Aorta (tissue), 5 donors: ENCODE measurements around the gene VPS35. TPM values are rescaled to one million over a fixed set of nuclear protein-coding genes. Genes with fewer than 3 reads are reported as not detected.
"Not testable (repeated sequence)": the region's sequence is repeated elsewhere in the genome, so short reads cannot be mapped to it uniquely, and the experiment has no call there.

Source experiments
- ATAC-seq: fragments of 200-7000 bp; cut with Tn5 transposase; one replicate; pipeline ENCODE4 v1.9.1; 2022; ENCODE audit warnings: moderate library complexity; ENCODE audit not compliant: low FRiP score
- DNase-seq, 2 donors: peaks; one replicate each; pipeline ENCODE4 v3.0.0-alpha.2; 2020
- H3K27ac ChIP-seq, 2 donors: one replicate each; pipeline ENCODE4 v1.5.1; 2013; ENCODE audit warnings: low read length in 2 of 2, mild to moderate bottlenecking in 2 of 2, moderate library complexity in 2 of 2, control low read depth in 1 of 2, inconsistent platforms in 1 of 2, low read depth in 1 of 2
- H3K27me3 ChIP-seq, 2 donors: one replicate each; pipeline ENCODE4 v1.6.1; 2013; ENCODE audit warnings: control low read depth in 1 of 2, low read length in 1 of 2, mild to moderate bottlenecking in 1 of 2, moderate library complexity in 1 of 2; ENCODE audit not compliant: insufficient read depth in 2 of 2, control insufficient read depth in 1 of 2
- H3K36me3 ChIP-seq, 2 donors: one replicate each; pipeline ENCODE4 v1.6.1; 2013; ENCODE audit warnings: control low read depth in 1 of 2, low read length in 1 of 2, mild to moderate bottlenecking in 1 of 2; ENCODE audit not compliant: insufficient read depth in 2 of 2, control insufficient read depth in 1 of 2
- H3K4me1 ChIP-seq, 2 donors: one replicate each; pipeline ENCODE4 v1.6.1; 2013; ENCODE audit warnings: low read length in 2 of 2, control low read depth in 1 of 2, mild to moderate bottlenecking in 1 of 2, moderate library complexity in 1 of 2; ENCODE audit not compliant: insufficient read depth in 2 of 2, control insufficient read depth in 1 of 2
- H3K4me3 ChIP-seq, 2 donors: one replicate each; pipeline ENCODE4 v1.5.1; 2013; ENCODE audit warnings: low read length in 2 of 2, control low read depth in 1 of 2, mild to moderate bottlenecking in 1 of 2
- H3K9me3 ChIP-seq: one replicate; pipeline ENCODE4 v1.6.1; 2013; ENCODE audit warnings: mild to moderate bottlenecking, low read length; ENCODE audit not compliant: control insufficient read depth
- WGBS, 2 donors: extraction: QIAGEN DNeasy Blood & Tissue Kit; methylation state at CpG; one replicate each; pipeline ENCODE4 v1.1.7; 2013; 5-methylcytosine and 5-hydroxymethylcytosine counted together
- intact Hi-C, 2 donors: fragments of 100-400 bp; cut with DNase I; formaldehyde crosslinking; loops; one replicate each; pipeline versions ENCODE4 v1.14.2 to v1.15.0; 2022
- polyA plus RNA-seq, 2 donors: library from polyadenylated mRNA; stranded (reverse); fragments of 200-250 nt; gene quantifications; one replicate each; pipeline ENCODE4 v1.2.3, GENCODE V29; 2013
- total RNA-seq, 2 donors: library from RNA; stranded (reverse); fragmentation: NEBNext Ultra II Directional; extraction: Animal tissue kit (Norgen Biotek cat#: 25700); gene quantifications; one replicate each; pipeline ENCODE4 v1.2.1, GENCODE V29; 2021
- donor health status: healthy with polysubstance abuse.
- donor health status: Bipolar disorder and iron deficiency.
- donor health status: DM: no; HTN: no; CAD: no.
- donor health status: DM: no; HTN: no; CAD: no.
- donor health status: DM: yes; HTN: yes; CAD: no.

Gene VPS35
- total and polyA plus RNA-seq, 4 donors = 27.5 to 79.5 (median 40.5) TPM

DNA sequence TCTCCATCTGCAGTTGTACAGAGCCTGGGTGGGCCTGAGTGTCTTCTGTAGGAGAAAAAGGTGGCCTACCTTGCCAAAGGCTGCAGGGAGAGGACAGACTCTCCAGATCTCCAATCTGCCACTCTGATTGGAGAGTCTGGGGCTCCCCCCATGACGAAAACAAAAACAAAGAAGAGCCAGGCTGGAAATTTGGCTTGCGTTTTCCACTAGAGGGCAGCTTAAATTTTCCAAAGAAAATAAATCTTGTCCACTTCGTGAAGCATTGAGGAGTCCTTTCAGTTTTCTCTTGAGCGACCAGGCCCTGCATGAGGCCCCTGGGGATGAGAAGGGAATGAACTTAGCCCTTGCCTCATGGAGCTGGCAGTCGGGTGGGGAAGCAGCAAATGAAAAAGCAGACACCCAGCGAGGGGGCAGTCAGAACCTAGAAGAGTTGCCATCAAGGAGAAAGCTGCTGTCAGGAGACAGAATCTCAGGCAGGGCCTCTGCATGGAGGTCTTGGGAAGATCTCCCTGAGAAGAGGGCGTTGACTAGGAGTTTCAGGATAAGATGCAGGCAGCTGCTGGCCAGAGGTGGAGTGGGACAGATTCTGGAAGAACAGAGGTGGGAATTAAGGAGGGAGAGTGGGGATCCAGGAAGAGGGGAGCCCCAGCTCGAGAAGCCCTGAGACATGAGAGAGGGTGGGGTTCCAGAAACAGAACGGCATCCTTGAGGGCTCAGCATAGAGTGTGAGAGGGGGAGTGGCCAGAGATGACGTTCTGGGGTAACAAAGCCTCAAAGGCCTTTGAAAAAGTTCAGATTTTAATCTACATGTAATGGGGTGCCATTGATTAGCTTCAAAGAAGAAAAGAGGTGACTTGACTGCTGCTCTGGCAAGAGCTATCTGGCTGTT, 59.4 kb downstream of the VPS35 start:
- Histone ChIP-seq H3K9me3 (no peaks in the 10 kb centered on the region), H3K27ac (no peak overlapping the region), H3K4me1 (no peaks in the 10 kb centered on the region), H3K4me3 (no peak overlapping the region), H3K36me3 (no peaks in the 10 kb centered on the region), H3K27me3 (no peaks in the 10 kb centered on the region)
- intact Hi-C loops = no loop called here
- 36 to 38% methylated on average over 10 of the region's 10 CpGs for WGBS, 2 donors
- DNase-seq (no peak), ATAC-seq (peak; percentile 6)

DNA sequence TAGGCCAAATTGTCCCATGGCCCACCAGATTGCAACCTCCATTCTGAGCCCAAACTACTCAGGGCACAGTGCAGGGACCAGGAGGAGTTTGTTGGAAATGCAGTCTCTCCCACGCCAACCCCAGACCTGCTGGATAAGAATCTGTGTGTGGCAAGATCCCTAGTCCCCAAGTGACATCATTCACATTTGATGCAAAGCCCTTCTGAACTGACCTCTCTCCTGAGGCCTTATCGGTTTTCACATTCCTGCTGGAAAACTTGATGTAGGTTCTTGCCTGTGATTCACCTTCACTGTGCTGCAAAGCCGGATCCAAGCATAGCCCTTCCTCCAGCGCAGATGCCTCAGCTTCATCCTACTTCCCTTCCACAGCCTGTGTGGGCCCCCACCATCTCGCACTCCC, 61.2 kb downstream of the VPS35 start:
- Histone ChIP-seq H3K9me3 (no peaks in the 10 kb centered on the region), H3K4me1 (no peaks in the 10 kb centered on the region), H3K36me3 (no peaks in the 10 kb centered on the region), H3K27ac (no peak overlapping the region), H3K27me3 (no peaks in the 10 kb centered on the region), H3K4me3 (no peak overlapping the region)
- intact Hi-C loops = no loop called here
- WGBS, 2 donors = 78 to 90% methylated on average over 5 of the region's 5 CpGs
- no peak for ATAC-seq
- DNase-seq = no peak

DNA sequence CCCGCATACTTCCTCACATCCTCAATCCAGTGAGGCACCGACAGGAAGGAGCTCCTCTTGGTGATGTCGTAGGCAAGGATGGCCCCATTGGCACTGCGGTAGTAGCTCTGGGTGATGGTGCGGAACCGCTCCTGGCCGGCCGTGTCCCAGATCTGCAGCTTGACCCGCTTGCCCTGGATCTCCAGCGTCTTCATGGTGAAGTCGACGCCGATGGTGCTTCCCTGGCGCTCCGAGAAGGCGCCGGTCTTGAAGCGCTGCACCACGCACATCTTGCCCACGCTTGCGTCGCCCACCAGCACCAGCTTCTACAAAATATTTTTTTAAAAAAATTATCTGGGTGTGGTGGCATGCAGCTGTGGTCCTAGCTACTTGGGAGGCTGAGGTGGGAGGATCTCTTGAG, 62.3 kb downstream of the VPS35 start:
- H3K4me1 ChIP-seq, ATAC-seq, H3K4me3 ChIP-seq, H3K27ac ChIP-seq, H3K9me3 ChIP-seq, H3K36me3 ChIP-seq, intact Hi-C loops, H3K27me3 ChIP-seq, DNase-seq: not testable (repeated sequence)
- 95 to 97% methylated on average over 18 to 22 of the region's 22 CpGs for WGBS, 2 donors

GRCh38 chr16:46624862-46625261, 64.1 kb downstream of the VPS35 start:
- intact Hi-C loops, H3K27ac ChIP-seq, H3K4me1 ChIP-seq, ATAC-seq, H3K36me3 ChIP-seq, H3K27me3 ChIP-seq, DNase-seq, H3K4me3 ChIP-seq, H3K9me3 ChIP-seq: not testable (repeated sequence)
- WGBS, 2 donors = 87 to 88% methylated on average over 3 to 6 of the region's 6 CpGs

- H3K4me3 ChIP-seq, H3K4me1 ChIP-seq, DNase-seq, H3K36me3 ChIP-seq, H3K27ac ChIP-seq, intact Hi-C loops, H3K27me3 ChIP-seq, H3K9me3 ChIP-seq: not testable (repeated sequence)
- peak; percentile 51 for ATAC-seq
- WGBS, 2 donors = 71 to 76% methylated on average over 4 of the region's 6 CpGs
Observed at GRCh38 chr16:46623707-46624106, 65.3 kb downstream of the VPS35 start.

DNA sequence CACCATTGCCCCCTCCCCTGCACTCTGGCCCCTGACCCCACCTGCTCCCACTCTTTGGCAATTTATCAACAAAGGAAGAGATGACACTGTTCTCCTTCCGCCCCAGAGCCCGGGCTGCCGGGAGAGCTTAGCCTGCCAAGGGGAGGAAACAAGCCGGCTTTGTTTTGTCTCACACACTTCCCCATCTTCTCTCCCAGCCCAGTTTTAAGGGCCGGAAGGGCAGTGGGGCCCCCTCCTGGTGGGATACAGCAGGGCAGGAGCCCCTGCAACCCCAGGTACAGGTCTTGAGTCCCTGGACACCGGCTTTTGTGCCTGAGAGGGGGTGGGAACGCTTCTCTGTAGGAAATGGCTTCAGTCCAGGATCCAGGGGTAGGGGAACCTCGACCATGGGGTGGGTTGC, 65.7 kb downstream of the VPS35 start:
- DNase-seq, H3K27ac ChIP-seq, H3K9me3 ChIP-seq, intact Hi-C loops, H3K36me3 ChIP-seq, H3K4me1 ChIP-seq, H3K27me3 ChIP-seq, H3K4me3 ChIP-seq: not testable (repeated sequence)
- 0 to 2% methylated on average over 2 to 5 of the region's 8 CpGs for WGBS, 2 donors
- ATAC-seq = peak; percentile 49

DNA sequence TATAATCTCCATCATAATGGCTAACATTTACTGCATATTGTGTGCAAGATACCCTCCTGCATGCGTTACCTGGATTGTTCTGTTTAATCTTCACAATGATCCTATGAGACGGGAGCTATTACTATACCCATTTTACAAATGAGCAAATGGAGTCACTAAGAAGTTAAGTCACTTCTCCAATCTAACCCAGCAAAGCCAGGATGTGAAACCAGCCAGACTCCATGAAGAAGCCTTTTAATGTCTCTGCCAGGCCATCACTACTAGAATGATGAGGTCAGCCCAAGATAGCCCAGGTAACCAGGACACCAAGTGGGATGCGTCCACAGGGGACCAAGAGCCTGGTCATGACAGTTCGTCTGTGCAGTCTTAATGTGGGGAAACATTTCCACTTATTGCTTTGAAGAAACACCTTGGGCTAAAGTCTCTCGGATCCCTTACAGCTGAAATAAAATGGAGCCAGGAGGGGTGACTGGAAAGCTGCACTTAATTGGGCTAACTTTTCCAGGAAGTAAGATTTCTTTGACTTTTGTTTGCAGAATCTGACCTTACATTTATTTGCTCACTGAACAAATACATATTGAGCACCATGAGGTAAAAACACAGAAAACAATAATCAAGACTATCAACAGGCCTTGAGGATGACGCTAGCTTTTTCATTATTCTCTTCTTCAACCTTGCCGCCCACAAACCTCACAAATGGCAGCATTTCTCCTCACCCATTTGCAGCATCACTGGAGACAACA, 66.9 kb downstream of the VPS35 start:
- ATAC-seq = no peak
- no peak for DNase-seq
- no peak overlapping the region for H3K4me3 ChIP-seq
- intact Hi-C loops = no loop called here
- WGBS, 2 donors = 94 to 95% methylated on average over 7 of the region's 7 CpGs
- no peaks in the 10 kb centered on the region for H3K27me3 ChIP-seq
- no peaks in the 10 kb centered on the region for H3K9me3 ChIP-seq
- H3K36me3 ChIP-seq = no peaks in the 10 kb centered on the region
- H3K4me1 ChIP-seq = no peaks in the 10 kb centered on the region
- H3K27ac ChIP-seq = no peak overlapping the region

DNA sequence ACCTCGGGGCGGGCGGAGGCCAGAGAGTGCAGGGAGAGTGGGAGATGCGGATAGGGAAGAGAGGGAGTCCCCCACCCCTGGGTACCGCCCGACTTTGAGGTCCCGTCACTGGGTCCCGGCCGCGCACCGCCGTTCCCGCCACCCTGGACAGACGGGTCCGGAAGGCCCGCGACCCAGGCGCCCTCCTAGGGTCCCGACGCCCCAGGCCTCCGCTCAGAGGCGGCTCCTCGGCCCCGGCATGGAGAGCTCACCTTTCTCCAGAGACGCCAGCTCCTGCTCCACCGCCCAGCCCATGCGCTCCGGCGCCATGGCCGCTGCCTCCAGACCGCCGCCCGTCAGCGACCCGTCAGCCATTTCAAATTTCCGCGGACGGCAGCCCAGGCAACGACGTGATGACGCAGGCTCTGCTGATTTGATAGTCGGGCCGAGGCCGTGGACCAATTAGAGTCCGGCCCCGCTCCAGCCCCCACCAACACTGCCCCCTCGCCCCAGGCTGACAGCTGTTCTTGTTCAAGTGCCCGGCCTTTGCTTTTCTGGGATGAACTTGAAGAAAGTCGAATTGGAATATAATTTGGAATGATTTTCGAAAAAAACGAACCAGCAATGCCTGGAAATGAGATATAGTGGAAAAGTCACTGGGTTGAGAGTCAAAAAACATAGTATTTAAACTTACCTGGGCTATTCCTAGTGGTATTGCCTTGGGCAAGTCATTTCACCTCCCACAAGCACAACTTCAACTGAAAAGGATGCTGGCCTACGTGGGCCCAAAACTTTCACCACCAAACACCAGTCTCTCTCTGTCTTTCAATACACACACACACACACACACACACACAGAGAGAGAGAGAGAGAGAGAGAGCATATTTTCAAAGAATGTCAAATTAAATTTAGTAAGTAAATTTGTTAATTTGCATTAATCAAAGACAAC, 67.7 kb downstream of the VPS35 start, which contains the start of gene SHCBP1:
TSS of gene SHCBP1 (minus strand) at position 374 of the 928 bp plus-strand sequence. CDS start at position 354, 20 bp downstream.
- peak; percentile 88 for ATAC-seq
- no peaks in the 10 kb centered on the region for H3K27me3 ChIP-seq
- peak within 1 kb of the TSS; percentile 30 to 48 for H3K4me3 ChIP-seq
- no peak within 1 kb of the TSS for H3K27ac ChIP-seq
- no peaks in the 10 kb centered on the region for H3K4me1 ChIP-seq
- 1% methylated on average over 52 of the region's 52 CpGs for WGBS, 2 donors
- H3K36me3 ChIP-seq = no peaks in the 10 kb centered on the region
- intact Hi-C loops = no loop called here
- H3K9me3 ChIP-seq = no peaks in the 10 kb centered on the region
- DNase-seq = peak; percentile 90 to 94
